HG02970 (cell line): ENCODE measurements around the gene PLXNB2.

Experiments used
- ATAC-seq: cut with Tn5 transposase; IDR thresholded peaks from one replicate; pipeline ENCODE4 v1.9.1; 2021; ENCODE audit warnings: mild to moderate bottlenecking, moderate library complexity, moderate number of reproducible peaks; ENCODE audit not compliant: unreplicated experiment, low FRiP score

Gene PLXNB2

DNA sequence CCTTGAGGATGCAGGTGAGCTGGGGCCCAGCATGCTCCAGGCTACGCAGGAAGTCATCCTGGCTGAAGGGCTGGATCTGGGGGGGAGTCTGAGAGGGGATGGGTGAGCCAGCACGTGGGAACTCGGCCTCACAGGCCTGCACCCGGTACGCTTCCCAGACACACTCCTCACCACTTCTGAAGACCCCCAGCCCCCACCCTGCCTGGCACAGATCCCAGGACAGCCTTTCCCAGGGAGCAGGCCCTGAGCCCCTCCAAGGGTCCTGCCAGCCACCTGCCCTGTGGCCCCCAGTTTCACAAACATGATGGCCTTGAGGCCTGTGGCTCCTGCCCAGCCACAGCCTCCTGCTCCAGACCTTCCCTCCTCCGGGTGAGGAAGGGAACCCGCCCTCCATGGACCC is 5.6 kb upstream of the PLXNB2 start:
- no peak for ATAC-seq

DNA sequence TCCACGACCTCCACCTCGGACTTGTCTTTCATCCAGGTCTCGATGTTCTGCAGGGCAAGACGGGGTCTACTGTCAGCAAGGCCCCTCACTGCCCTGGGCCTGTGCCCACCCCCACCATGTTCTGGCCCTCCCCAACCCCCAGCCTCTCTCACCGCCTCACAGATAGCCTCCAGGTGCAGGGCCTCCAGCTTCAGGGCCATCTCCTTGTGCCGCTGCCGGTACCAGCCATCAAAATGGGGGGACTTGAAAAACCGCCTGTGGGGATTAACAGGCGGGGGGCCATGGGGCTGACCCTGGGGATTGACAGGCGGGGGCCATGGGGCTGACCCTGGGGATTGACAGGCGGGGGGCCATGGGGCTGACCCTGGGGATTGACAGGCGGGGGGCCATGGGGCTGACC is 4.9 kb upstream of the PLXNB2 start:
- no peak for ATAC-seq

GRCh38 chr22:50311606-50312351 is 4.3 kb upstream of the PLXNB2 start:
- ATAC-seq, result no peak

GRCh38 chr22:50310949-50311444 is 3.6 kb upstream of the PLXNB2 start:
- no peak for ATAC-seq

DNA sequence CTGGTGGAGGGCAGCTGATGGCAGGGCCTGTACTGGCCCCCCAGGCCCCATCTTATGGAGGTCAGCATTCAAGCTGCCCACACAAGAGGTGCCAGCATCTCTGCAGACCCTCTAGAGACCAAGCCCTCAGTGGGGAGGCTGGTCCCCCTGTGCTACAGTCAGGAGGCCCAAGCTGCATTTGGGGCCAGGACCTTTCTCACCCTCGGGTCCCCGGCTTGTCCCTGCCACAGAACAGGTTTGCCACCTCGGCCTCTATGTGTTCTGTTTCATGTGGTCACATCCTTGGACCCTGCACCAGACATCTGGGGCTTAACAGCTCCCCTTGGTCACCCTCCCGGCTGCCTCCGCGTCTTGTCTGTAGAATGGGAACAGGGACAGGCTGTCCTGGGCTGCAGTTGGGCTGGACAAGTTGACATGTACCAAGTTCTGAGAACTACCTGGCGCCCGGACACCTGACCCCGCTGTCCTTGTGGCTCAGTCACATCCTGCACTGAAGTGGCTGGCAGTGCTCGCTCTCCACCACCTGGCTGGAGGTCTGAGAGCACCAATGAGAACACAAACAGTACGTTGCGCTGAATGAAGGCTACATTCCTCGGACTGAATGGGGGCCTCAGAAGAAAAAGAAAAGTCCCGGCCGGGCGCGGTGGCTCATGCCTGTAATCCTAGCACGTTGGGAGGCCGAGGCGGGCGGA is 2.7 kb upstream of the PLXNB2 start:
- ATAC-seq, result no peak

GRCh38 chr22:50309601-50309991 is 2.1 kb upstream of the PLXNB2 start:
- ATAC-seq, result no peak

GRCh38 chr22:50308986-50309600 is 1.6 kb upstream of the PLXNB2 start:
- ATAC-seq, result no peak

DNA sequence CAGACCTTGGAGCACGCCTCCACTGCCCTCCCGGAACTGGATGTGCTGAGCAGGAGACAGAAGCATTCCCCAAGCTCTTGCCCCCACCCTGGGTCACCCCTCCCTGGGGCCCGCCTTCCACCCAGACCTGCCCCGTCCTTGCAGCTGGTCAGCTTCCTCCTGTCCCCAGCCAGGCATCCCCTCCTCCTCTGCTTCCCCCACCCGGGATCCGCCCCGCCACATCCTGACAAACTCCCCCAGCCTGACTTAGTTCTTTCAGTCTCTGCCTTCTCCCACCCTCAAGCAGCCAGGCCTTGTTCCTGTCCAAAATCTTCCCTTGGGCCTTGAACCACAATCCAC is 1.1 kb upstream of the PLXNB2 start:
- ATAC-seq, result no peak

DNA sequence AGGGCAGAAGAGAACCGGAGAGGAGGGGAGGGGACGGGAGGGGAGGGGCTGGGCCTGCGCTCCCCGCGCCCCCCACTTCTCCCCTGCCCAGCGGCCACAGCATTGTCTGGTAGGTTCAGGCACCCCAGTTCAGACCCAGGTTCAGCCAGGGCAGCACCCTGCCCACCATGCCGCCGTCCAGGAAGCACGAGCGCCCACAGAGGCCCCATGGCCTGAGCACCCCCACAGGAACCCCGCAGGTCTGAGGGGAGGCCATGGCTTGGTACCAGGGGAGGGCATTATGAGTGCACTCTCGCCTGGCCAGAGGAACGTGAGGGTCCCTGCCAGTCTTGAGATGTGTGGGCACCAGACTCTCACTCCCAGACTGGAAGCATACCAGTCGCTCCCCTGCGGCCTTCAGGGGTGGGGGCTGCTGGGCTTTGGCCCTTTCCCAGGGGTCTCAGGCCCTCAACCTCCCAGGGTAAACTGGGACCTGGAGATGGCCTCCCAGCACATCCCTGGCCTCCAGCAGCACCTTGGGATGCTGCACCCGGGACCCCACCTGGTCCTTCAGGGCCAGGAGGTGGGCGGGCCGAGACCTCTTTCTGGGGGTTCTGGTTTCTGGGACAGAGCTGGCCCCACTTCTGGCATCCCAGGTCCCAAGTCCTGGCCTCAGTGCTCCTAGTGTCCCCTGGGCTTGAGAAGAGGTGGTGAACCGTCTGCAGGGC is 597 bp upstream of the PLXNB2 start:
- no peak for ATAC-seq

- no peak for ATAC-seq
These were observed 1.4 kb downstream of the PLXNB2 start for GRCh38 chr22:50305923-50306566.

GRCh38 chr22:50305393-50305922 is 2.0 kb downstream of the PLXNB2 start:
- ATAC-seq, result no peak

- ATAC-seq, result no peak
These were observed 2.7 kb downstream of the PLXNB2 start for GRCh38 chr22:50304528-50305392.

DNA sequence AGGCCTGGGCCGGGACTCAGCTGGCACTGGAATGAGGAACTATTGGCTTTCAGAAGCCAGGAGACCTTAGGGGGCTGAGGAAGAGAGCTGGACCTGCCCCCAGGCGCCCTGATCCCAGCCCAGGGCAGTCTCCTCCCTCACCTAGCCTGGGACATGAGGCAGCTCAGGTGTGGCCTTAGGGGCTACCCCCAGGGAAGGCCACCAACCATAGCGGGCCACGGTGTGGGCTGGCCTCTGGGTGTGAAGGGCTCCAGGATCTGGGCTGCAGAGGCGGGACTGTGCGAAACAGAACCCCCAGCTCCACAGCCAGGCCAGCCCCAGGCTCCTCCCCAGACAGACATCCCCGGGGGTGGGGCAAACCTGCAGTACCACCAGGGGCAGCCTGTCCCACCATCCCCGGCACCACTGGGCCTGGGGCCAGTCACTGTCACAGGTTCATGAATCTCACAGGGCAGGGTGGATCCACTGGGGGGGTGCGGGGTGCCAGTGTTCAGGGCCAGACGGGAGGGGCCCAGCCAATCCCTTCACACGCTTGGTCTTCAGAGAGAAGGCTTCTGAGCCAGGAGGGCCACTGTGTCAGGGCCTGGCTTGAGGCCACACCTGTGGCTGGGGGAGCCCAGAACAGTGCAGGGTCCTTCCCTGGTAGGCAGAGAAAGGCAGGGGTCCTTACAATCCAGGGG is 3.5 kb downstream of the PLXNB2 start:
- no peak for ATAC-seq

- no peak for ATAC-seq
These were observed 4.0 kb downstream of the PLXNB2 start for GRCh38 chr22:50303515-50303847.

DNA sequence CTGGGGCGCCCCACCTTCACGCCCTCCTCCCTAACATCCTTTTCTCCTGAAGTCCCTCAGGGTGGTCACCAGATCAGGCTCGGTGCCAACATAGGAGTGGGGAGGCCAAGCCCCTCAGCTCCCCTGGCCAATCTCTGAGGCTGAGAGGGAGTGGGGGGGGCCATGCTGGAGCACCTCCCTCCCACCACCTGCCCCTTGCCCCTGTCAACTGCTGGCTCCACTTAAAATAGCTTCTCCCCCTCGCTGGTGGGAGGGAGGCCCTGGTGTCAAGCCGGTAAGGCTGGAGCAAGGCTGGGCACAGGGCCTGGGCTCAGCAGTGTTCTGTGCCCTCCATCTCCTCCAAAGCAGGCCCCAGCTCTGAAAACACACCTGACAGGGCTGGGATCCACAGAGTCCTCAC is 4.9 kb downstream of the PLXNB2 start:
- no peak for ATAC-seq

GRCh38 chr22:50302041-50302541 is 5.4 kb downstream of the PLXNB2 start:
- ATAC-seq, result no peak

GRCh38 chr22:50301581-50301991 is 5.9 kb downstream of the PLXNB2 start:
- ATAC-seq, result no peak

DNA sequence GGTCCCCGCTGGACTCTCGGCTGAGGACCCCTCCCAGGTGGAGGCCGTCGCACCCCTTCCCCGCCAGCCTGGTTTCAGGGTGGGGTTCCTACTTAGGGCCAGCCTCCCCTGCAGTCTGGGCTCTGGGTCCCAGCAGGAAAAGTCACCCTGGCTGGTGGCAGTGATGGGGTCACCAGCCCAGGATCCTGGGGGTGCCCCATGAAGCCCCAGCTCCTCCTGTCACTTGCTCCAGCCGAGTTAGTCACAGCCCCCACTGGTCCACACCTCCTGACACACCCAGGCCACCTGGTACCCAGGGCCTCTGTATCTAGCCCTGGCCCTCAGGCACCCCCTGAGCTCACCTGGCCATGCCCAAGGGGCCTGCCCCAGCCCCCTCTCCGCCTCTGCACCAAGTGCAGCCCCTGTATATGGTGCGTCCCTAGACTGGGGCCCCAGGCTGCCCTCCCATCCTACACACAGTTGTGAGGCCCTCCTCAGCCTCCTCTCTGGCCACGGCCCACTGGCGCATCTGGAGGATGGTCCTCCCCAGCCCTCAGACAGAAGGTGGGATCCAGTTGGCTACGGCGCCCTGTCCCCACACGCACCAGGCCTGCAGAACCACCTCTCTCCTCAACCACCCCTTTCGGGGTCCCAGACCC is 6.7 kb downstream of the PLXNB2 start:
- ATAC-seq, result no peak
